LHCN-M2 (cell line): ENCODE data around the gene SERINC2. TPM values are rescaled to one million over a fixed set of nuclear protein-coding genes. Genes with fewer than 3 reads are reported as not detected.

Experiments used
- DNase-seq: peaks from one replicate; pipeline ENCODE4 v3.0.0-alpha.2; 2012; ENCODE audit warnings: low read depth
- polyA plus RNA-seq: library from polyadenylated mRNA; unstranded; fragments of >200 nt; gene quantifications from one replicate; pipeline ENCODE4 v1.2.1, GENCODE V29; 2012; ENCODE audit warnings: missing spikeins
- total RNA-seq: library from RNA; depleted of rRNA; stranded (reverse); fragments of >200 nt; gene quantifications from 2 replicates; pipeline ENCODE4 v1.2.3, GENCODE V29; 2014; rRNA removed

SERINC2 gene
- total RNA-seq = 18.4 and 23.9 TPM in 2 replicates
- 65.8 TPM for polyA plus RNA-seq

- DNase-seq = no peak
Measured at GRCh38 chr1:31412732-31413404, at the start of gene SERINC2. Gene SERINC2, plus strand, starts transcription at chr1:31413213. Its CDS starts 53 bp downstream, at chr1:31413266.

DNA sequence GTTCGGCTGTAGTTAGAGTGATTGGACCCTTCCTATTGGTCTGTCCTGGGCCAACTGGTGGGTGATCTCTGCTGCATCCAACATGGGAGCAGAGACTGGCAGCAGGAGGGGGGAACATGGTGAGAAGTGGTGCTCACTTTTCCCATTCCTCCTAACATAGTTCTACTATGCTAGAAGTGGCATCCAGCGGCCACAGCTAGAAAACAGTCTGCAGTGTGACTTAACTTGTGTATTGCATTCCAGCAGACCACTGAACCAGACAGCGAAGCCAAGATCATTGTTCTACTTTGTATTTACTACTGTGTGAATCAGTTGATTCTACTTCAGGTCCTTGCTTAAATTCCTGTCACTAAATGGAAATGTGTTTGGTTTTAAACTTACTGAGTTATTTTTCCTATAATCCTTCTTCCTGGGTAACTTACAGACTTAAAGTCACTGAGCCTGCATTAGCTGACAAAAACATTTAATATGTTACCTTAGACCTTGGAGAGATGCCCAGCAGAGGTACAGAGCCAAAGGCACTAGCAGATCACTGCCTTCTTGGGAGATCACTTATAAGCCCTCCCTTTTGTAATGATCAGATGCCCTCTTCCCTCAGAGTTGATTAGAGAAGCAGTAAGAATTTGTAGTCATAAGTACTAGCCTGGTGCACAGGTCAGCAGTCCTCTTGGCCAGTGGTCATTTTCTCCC, 48.3 kb upstream of the SERINC2 start:
- DNase-seq = no peak

GRCh38 chr1:31366796-31367195, 46.2 kb upstream of the SERINC2 start:
- DNase-seq = no peak

GRCh38 chr1:31368611-31369107, 44.4 kb upstream of the SERINC2 start:
- no peak for DNase-seq

GRCh38 chr1:31370021-31370420, 43.0 kb upstream of the SERINC2 start:
- no peak for DNase-seq

DNA sequence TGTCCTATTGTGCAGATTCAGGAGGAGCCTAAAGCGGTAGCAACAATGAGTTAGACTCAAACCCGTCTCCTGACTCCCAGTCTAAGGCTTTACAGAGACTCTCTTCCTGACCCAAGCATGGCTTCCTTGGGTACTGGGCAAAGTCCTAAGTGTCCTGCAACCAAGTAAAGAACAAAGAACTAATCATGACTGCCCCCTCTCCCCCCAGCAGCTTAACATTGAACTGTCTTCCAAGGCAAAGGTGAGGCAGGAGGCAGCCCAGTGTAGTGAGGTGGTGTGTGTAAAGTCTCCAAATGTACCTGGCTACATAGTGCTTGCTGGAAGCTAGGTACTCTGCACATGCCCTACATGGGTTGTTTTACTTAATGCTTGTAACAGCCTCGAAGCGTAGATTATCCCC, 42.4 kb upstream of the SERINC2 start:
- no peak for DNase-seq

DNA sequence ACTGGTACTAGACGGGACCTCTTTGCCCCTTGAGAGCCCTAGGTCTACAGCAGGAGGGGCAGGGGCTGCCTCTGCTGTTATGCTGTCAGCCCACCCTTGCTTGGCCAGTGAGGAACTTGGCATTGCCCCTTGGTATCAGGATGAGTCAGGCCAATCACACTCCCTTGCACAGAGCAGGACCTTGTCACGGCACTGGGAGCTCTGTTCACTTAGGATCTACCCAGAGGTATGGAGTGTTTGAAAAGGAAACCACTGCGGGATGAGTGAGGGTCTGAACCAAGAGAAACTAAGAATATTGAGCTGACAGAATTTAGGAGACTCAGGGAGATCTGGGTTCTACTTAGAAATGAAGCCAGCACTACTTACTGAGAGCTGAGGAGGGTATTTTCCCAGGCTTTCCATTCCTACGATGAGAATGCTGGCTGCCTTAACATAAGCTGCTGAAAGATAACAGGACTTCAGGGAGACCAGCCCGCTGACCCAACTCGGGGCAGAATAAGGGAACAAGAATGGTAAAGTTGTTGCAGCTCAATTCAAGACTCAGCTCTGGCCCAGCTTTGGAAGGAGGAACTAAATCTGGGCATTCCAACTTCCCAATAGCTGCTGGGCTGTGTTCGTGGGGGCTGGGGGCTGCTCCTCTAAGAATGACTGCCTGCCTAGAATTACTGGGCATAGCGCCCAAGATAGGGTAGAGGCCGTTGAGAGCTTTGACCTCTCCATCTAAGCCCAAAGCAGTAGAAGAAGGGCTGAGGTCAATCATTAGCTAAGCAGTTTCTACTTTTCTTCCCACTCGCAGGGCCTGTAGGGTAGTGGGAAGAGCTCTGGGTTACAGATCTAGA, 41.7 kb upstream of the SERINC2 start:
- DNase-seq = no peak

- DNase-seq = no peak
Measured at GRCh38 chr1:31372051-31372450, 41.0 kb upstream of the SERINC2 start.

DNA sequence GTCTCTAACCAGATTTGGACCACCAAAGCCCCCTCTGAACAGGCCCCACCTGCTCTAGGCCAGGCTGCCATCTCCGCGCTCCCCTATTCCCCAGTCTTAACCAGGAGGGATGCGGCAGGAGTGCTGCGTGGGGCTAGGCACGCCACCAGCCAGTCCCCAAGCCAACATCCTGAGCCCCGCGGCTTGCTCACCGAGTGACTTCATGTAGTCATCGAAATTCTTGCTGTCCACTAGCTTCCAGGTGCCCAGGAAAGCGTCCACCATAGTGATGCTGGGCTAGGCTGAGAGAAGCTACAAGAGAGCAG, 40.3 kb upstream of the SERINC2 start:
- DNase-seq = no peak

DNA sequence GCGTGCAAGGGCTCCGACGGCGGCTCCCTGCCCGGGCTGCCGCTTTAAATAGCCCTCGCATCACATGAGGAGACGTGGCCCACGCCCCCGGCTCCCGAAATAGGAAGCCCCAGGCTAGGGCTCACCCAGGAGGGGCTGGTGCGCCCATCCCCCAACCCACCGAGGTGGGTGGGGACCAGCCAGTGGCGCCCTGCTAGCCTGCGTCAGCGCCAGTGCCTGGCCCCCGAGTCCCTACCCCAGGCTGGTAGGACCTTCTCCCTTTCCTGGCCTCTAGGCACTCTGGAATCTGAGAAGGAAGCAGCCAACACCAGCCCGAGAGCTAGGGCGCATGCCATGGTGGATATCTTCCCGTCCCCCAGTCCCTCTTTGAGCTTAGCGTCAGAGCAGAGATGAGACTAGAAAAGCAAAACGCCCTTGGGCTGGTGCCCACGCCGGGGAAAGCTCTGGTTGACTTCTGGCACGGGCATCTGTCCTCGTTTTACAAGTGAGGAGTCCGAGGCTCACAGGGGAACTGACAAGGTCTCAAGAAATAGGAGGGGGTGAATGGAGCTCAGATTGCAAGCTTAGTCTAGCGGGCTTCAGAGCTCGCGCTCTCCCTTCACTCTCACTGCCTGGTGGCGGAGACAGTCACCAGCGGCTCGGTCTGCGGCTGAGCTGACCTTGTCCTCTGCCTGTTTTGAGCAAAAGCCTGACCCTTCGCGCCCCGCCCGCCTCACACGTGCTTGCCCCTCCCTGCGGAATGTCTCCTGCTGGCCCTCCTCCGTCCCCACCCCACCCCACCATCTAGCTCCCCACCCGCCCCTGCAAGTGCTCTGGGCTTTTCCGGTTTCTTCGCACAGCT, 39.7 kb upstream of the SERINC2 start, which contains the start of gene FABP3:
Gene FABP3, minus strand, starts transcription at position 21 of the 841 bp plus-strand sequence. CDS start 62 bp downstream, outside the sequence.
- DNase-seq = peak; percentile 60

DNA sequence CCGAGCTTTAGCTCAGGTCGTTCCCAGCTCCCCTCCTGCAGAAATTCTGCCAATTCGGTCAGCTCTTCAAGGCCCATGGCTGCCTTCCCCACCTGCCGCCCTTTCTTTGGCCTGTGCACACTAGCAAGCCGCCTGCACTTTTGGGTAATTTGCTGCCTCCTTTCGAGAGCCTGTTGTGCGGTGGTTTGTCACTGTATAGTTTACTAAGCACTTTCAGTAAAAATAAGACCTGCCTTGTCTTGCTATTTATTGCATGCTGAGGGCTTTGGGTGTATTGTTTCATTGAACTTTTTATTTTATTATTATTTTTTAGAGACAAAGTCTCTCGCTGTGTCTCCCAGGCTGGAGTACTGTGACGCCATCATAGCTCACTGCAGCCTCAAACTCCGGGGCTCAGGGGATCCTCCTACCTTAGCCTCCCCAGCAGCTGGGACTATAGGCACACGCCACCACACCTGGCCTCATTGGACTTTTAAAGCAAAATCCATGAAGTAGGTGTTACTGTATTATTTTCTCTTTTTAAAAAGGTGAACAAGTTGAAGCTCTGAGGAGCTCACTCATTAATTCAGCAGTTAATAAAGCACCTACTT, 39.0 kb upstream of the SERINC2 start:
- no peak for DNase-seq

- peak; percentile 62 for DNase-seq
Measured at GRCh38 chr1:31374511-31375196, 38.4 kb upstream of the SERINC2 start.

DNA sequence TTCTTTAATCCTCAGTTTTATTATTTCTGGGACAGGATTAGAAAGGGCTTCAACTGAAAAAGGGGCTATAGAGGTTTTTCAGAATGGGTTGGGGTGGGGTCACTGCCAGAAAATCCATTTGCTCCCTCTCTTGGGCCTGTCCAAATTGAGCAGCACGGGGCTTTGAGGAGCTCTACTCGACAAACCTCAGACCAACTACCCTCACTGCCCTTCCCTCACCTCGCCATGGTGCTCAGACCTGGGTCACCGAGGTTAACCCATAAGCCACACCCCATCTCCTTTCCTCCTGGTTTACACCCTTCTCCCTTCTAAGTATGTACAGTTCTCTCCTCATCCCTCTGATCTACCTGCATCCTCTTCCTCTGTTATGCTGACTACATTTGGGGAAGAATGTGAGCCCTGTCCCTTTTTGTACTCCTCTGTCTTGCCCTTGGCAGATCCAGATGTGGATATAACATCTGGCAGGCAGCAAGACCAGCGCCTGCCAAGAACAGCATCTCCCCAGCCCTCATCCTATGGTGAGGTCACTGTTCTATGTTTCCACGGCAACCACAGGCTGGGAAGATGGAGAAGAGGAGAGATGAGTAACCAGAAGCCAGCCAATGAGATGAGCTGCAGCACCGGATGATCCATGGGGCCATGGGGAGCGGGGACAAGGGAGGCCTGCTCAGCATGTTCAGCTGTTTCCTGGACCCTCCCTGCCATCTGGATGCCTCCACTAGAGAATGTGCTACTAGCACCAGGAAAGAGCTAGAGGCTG, 36.5 kb upstream of the SERINC2 start:
- DNase-seq = peak; percentile 98

- no peak for DNase-seq
Measured at GRCh38 chr1:31377364-31377863, 35.6 kb upstream of the SERINC2 start.

- no peak for DNase-seq
Measured at GRCh38 chr1:31378001-31378400, 35.0 kb upstream of the SERINC2 start.

- DNase-seq = no peak
Measured at GRCh38 chr1:31380181-31380580, 32.8 kb upstream of the SERINC2 start.

DNA sequence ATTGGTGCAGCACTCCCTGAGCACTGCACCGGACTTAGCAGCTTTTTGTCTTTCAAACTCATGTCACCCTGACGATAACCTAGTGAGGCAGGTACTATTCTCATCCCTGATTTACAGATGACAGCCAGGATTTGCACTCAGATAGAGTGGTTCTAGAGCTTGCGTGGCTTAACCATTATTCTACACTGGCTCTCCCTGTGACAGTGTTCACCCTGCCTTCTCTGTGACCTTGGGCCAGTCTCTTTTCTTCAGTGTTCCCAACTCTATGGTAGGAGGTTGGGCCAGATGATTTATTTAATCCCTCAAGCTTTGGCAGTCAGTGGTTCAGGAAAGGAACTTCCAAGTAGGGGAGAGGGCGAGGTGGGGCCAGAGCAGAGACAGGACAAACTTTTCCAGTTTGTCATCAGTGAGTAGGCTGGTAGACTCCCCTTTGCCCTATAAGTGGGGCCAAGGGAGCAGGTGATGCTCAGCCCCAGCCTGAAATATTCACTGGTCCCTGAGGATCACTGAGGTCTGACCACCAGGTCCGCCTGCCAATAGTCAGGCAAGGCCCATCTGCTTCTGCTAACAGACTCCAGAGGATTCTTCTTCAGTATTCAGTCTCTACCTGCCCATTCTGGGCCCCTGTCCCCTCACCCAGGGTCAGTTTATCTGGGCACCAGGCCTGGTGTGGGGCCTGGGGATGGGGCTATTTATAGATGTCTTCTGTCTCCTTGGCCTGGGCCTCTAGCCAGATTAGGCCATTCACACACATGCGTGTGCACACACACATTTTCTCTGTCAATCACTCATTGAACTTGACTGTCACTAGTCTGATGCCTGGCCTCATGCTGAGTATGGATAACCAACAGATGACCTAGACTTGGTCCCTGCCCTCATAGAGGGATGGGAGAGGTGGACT, 31.4 kb upstream of the SERINC2 start:
- DNase-seq = peak; percentile 87

DNA sequence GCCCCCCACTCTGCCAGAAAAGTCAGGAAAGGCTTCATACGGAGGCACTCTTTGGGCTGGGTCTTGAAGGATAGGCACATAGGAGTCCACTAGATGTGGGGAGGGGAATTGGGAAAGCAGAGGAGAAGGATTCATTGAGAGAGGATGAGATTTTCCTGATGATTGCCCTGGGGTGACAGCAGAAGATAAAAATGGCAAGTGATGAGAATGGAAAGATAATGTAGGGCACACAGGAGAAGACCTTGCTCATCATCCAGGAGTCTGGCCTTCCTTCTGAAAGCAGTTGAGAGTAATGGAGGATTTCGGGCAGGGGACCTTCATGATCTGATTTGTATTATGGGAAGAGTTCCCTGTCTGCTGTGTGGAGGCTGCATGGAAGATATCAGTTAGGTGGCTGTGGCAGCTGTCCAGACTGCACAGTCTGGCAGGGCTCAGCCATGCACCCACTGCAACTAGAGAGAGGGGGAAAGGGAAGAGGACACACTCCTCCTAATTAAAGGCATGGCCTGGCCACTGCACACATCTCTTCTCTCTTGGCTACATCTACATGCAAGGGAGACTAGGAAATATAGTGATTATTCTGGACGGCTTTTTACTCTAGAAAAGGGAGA, 30.5 kb upstream of the SERINC2 start:
- DNase-seq = no peak
